Measurements from ENCODE around the gene NSRP1.

Gene NSRP1

DNA sequence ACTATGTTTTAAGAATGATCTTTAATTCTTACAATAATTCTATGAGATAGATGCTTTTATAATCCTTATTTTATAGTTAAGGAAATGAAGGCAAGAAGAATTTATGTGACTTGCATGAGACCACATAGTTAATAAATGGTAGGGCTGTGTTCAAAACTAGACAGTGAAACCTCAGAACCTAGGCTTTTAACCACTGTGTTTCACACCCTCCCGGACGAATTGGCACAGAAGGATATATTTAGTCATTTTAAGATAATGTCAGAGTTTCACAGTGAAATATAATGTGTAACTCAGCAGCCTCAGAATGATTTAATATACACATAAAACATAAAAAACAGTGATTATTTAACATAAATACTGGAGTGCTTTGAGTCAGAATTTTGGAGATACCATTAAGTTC lies 57.0 kb downstream of the NSRP1 start:
- DNase-seq (ENCODE audit: low read depth), result peak; percentile 75
- TF ChIP-seq, protein P1, sequence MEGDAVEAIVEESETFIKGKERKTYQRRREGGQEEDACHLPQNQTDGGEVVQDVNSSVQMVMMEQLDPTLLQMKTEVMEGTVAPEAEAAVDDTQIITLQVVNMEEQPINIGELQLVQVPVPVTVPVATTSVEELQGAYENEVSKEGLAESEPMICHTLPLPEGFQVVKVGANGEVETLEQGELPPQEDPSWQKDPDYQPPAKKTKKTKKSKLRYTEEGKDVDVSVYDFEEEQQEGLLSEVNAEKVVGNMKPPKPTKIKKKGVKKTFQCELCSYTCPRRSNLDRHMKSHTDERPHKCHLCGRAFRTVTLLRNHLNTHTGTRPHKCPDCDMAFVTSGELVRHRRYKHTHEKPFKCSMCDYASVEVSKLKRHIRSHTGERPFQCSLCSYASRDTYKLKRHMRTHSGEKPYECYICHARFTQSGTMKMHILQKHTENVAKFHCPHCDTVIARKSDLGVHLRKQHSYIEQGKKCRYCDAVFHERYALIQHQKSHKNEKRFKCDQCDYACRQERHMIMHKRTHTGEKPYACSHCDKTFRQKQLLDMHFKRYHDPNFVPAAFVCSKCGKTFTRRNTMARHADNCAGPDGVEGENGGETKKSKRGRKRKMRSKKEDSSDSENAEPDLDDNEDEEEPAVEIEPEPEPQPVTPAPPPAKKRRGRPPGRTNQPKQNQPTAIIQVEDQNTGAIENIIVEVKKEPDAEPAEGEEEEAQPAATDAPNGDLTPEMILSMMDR (IDR thresholded peaks at IDR 0.05; ENCODE audit: insufficient read depth, low read depth, low read length, missing control alignments), result no peak
- no peak overlapping the region for H3K4me3 ChIP-seq (ENCODE audit: low read depth, low read length)

DNA sequence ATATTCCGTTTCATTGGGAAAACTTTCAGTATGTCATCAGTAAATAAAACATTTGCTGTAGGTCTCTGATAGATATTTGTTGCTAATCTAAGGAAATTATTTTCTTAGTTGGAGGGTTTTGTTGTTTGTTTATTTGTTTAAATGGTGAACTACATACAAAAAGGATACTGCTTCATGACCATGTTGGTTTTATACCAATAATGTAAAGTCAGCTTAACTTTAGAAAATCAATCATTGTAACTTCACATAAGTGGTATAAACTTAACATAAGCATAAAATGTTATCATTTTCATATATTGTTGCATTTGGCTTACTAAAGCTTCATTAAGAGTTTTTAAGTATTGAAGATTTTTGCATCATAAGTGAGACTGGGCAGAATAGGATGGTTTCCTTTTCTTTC lies 57.9 kb downstream of the NSRP1 start:
- TF ChIP-seq, protein P1 (IDR thresholded peaks at IDR 0.05; ENCODE audit: insufficient read depth, low read depth, low read length, missing control alignments), result no peak
- no peak overlapping the region for H3K4me3 ChIP-seq (ENCODE audit: low read depth, low read length)
- DNase-seq (ENCODE audit: low read depth), result no peak

DNA sequence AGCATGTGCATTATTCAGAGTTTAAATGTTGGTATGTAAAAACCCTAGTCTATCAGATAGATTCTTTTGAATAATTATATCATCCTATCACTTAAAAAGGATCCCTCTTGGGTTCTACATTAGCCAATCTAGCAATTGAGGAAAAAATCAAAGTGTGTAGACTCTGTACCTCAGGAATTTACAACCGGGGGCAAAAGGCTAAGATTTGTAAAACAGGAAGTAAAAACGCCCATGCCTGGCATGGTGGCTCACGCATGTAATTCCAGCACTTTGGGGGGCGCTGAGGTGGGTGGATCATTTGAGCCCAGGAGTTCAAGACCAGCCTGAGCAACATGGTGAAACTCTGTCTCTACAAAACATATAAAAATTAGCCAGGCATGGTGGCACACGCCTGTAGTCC lies 60.2 kb downstream of the NSRP1 start:
- TF ChIP-seq, protein P1 (IDR thresholded peaks at IDR 0.05; ENCODE audit: insufficient read depth, low read depth, low read length, missing control alignments), result no peak
- no peak for DNase-seq (ENCODE audit: low read depth)
- H3K4me3 ChIP-seq (ENCODE audit: low read depth, low read length), result no peak overlapping the region

DNA sequence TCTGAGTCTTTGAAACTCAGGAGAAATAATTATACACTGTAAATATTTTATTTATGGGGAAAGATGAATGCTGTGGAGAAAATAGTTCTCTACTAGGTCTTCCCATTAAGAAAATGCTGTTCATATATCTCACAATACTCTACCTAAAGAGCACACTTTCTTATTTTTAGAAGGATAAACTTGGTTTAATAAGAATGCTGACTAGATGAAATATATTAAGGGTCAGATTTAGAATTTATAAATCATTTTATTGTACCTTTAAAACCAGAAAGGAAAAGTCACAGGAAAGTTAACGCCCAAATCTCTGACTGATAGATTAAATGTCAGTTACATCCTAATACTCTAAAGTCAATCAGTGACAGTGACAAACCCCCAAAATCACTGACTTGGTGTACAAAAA lies 70.1 kb downstream of the NSRP1 start:
- DNase-seq (ENCODE audit: low read depth), result no peak
- TF ChIP-seq, protein P1 (IDR thresholded peaks at IDR 0.05; ENCODE audit: insufficient read depth, low read depth, low read length, missing control alignments), result no peak
- no peak overlapping the region for H3K4me3 ChIP-seq (ENCODE audit: low read depth, low read length)

DNA sequence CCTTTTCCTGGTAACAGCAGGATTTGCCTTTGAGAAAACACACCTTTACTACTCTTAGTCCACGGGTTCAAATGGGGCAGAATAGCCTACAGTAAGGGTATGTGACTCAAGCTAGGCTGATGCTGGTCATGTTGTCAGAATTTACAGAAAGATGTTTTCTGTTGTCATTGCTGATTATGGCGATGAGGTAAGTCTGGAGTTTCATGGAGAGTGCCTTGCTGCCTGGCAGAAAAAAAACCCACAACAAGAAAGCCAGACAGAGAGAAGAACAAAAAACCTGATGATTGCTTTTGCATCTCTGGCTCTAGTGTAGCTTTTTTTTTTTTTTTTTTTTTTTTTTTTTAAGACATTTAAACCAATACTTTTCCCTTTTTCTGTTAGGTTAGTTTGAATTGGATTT lies 71.0 kb downstream of the NSRP1 start:
- TF ChIP-seq, protein P1 (IDR thresholded peaks at IDR 0.05; ENCODE audit: insufficient read depth, low read depth, low read length, missing control alignments), result no peak
- H3K4me3 ChIP-seq (ENCODE audit: low read depth, low read length), result no peak overlapping the region
- no peak for DNase-seq (ENCODE audit: low read depth)

DNA sequence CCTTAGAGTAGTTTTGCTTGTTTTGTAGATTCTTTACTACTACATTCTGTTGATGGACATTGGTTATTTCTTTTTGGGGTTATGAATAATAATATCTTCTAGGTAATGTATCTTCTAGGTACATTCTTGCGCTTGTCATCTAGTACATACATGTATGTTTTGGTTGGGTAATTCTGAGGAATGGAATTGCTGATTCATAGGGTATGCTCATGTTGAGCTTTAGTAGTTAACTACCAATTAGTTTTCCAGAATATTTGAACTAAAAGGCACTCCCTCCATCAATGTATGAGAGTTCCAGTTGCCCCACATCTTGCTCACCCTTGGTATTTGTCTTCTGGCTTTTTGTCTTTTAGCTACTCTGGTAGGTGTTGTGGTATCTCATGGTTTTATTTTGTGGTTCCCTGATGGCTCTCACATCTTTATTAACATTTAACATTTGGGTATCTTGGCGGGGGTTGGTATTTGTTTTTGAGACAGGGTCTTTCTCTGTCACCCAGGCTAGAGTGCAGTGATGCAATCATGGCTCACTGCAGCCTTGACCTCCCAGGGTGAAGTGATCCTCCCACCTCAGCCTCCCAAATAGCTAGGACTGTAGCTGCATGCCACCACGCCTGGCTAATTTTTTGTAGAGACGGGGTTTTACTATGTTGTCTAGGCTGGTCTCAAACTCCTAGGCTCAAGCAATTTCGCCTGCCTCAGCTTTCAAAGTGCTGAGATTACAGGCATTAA lies 71.8 kb downstream of the NSRP1 start:
- no peak for DNase-seq (ENCODE audit: low read depth)
- H3K4me3 ChIP-seq (ENCODE audit: low read depth, low read length), result no peak overlapping the region
- TF ChIP-seq, protein P1 (IDR thresholded peaks at IDR 0.05; ENCODE audit: insufficient read depth, low read depth, low read length, missing control alignments), result no peak

DNA sequence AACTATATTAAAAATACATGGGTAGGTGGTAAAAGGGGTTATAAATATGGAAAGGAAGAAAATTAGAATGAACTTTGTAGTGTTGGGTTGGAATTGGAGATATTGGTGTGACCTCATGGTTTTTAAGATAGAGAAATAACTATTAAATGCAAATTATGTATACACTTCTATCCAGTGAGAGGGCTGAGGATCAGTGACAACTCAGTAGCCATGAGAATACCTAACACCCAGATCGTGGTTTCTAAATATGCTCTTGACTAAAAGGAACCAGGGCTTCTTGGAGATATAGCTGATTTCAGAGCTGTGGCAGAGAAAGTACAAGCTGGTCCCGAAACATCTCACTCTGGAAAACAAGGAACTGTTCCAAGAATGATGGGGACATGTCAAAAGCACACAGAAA lies 74.5 kb downstream of the NSRP1 start:
- no peak for DNase-seq (ENCODE audit: low read depth)
- no peak overlapping the region for H3K4me3 ChIP-seq (ENCODE audit: low read depth, low read length)
- TF ChIP-seq, protein P1 (IDR thresholded peaks at IDR 0.05; ENCODE audit: insufficient read depth, low read depth, low read length, missing control alignments), result no peak
